HFFc6 (cell line): Measurements from ENCODE around the gene CCDC63. TPM values are rescaled to one million over a fixed set of nuclear protein-coding genes. Genes with fewer than 3 reads are reported as not detected.

ENCODE experiments used
- DNase-seq: peaks from one replicate; pipeline ENCODE4 v3.0.0-alpha.2; 2018
- H3K27ac Mint-ChIP-seq: 2 replicates; pipeline ENCODE4 v1.8.0; 2020; ENCODE audit warnings: mild to moderate bottlenecking, mixed read lengths
- H3K27me3 Mint-ChIP-seq: 2 replicates; pipeline ENCODE4 v1.8.0; 2021; ENCODE audit warnings: mild to moderate bottlenecking, moderate library complexity, mixed read lengths; ENCODE audit not compliant: insufficient read depth
- H3K36me3 Mint-ChIP-seq: 2 replicates; pipeline ENCODE4 v1.8.0; 2021; ENCODE audit warnings: low read depth, mixed read lengths
- H3K4me1 Mint-ChIP-seq: 2 replicates; pipeline ENCODE4 v1.8.0; 2020; ENCODE audit warnings: low read depth, mixed read lengths
- H3K4me3 Mint-ChIP-seq: 2 replicates; pipeline ENCODE4 v1.8.0; 2020; ENCODE audit warnings: mild to moderate bottlenecking, moderate library complexity, mixed read lengths
- H3K9me3 Mint-ChIP-seq: 2 replicates; pipeline ENCODE4 v1.8.0; 2020; ENCODE audit warnings: mild to moderate bottlenecking, mixed read lengths
- CTCF ChIP-seq: fragments of 200-600 bp; sonication (generic); IDR thresholded peaks from 2 replicates; pipeline ENCODE4 v1.5.0; 2021; ENCODE audit warnings: antibody characterized with exemption, mild to moderate bottlenecking
- total RNA-seq, 6 experiments: library from RNA; stranded (reverse); fragmentation: NEBNext Ultra II Directional; extraction: Animal tissue kit (Norgen Biotek cat#: 25700); gene quantifications; 2 replicates in 1 of 6; 3 replicates in 5 of 6; pipeline ENCODE4 v1.2.3, GENCODE V29; 2021

CCDC63 gene
- total RNA-seq, 6 experiments from 2014 or later = not detected

GRCh38 chr12:110818511-110818910 is 28.3 kb upstream of the CCDC63 start:
- no peak for DNase-seq
- Mint-ChIP-seq H3K9me3 (no peaks in the 10 kb centered on the region), H3K4me3 (no peak overlapping the region), H3K4me1 (no peaks in the 10 kb centered on the region), H3K36me3 (no peaks in the 10 kb centered on the region), H3K27ac (no peak overlapping the region), H3K27me3 (peaks cover 25% of the 10 kb centered on the region)
- no peak for TF ChIP-seq CTCF

- no peak for TF ChIP-seq CTCF
- Mint-ChIP-seq H3K27ac (no peak overlapping the region), H3K4me1 (no peaks in the 10 kb centered on the region), H3K4me3 (no peak overlapping the region), H3K27me3 (peaks cover 30% of the 10 kb centered on the region), H3K36me3 (no peaks in the 10 kb centered on the region), H3K9me3 (no peaks in the 10 kb centered on the region)
- no peak for DNase-seq
Measured at GRCh38 chr12:110819150-110819549, 27.6 kb upstream of the CCDC63 start.

GRCh38 chr12:110819646-110820045 is 27.1 kb upstream of the CCDC63 start:
- no peaks in the 10 kb centered on the region for H3K36me3 Mint-ChIP-seq

DNA sequence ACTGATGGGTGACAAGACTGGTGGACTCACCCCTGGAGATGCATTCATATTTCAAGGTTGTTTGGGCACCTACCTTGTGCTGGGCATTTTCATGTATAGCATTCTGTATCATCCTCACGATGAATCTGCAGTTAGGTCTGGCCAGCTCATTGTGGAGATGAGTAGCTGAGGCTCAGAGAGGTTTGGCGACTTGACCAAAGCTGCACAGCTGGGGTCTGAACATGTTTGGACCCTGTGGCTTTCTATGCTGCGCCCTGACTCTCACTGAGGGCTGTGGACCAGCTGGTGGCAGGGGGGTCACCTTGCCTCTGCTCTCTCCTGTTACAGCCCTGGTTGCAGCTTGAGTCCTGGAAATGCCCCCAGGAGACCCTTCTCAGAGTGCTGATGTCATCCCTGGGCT is 24.9 kb upstream of the CCDC63 start:
- H3K27me3 Mint-ChIP-seq = peaks cover 25% of the 10 kb centered on the region

More at GRCh38 chr12:110819646-110820045, 27.1 kb upstream of the CCDC63 start:
- DNase-seq = no peak
- Mint-ChIP-seq H3K27me3 (peaks cover 31% of the 10 kb centered on the region), H3K27ac (no peak overlapping the region), H3K9me3 (no peaks in the 10 kb centered on the region), H3K4me1 (no peaks in the 10 kb centered on the region), H3K4me3 (no peak overlapping the region)
- TF ChIP-seq CTCF = no peak

DNA sequence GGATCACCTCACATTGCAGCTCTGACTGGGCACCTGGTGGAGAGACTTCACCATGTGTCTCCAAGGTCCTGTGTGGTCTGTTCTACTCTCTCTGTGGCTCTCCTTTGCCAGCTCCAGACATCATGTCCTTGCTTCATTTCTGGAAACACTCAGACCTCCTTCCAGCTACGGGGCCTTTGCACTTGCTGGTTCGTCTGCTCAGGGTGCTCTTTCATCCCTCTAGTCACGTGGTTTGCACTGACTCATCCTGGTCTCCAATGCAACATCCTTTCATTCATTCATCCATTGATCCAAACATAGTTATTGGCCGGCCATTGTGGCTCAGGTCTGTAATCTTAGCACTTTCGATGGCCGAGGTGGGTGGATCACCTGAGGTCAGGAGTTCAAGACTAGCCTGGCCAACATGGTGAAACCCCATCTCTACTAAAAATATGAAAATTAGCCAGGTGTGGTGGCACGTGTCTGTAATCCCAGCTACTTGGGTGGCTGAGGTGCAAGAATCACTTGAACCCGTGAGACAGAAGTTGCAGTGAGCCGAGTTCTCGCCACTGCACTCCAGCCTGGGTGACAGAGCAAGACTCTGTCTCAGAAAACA is 23.9 kb upstream of the CCDC63 start:
- H3K27me3 Mint-ChIP-seq = peaks cover 24% of the 10 kb centered on the region

More for the DNA sequence above, 24.9 kb upstream of the CCDC63 start:
- Mint-ChIP-seq H3K4me1 (peaks cover 5% of the 10 kb centered on the region), H3K36me3 (no peaks in the 10 kb centered on the region), H3K27ac (no peak overlapping the region), H3K4me3 (no peak overlapping the region), H3K9me3 (no peaks in the 10 kb centered on the region)
- no peak for TF ChIP-seq CTCF
- no peak for DNase-seq

More for the DNA sequence above, 23.9 kb upstream of the CCDC63 start:
- Mint-ChIP-seq H3K27ac (no peak overlapping the region), H3K4me3 (no peak overlapping the region), H3K9me3 (no peaks in the 10 kb centered on the region), H3K4me1 (peaks cover 9% of the 10 kb centered on the region), H3K36me3 (no peaks in the 10 kb centered on the region)
- no peak for TF ChIP-seq CTCF
- DNase-seq = no peak
